Cerebellar cortex (tissue), 1 donor: ENCODE results near the gene CDADC1.

Experiments
- DNase-seq: peaks from one replicate; pipeline ENCODE4 v3.0.0-alpha.2; 2015; ENCODE audit warnings: low spot score

The CDADC1 gene

GRCh38 chr13:49295244-49295643 is 47.5 kb downstream of the CDADC1 start:
- DNase-seq, result peak; percentile 9

GRCh38 chr13:49296659-49297058 is 48.9 kb downstream of the CDADC1 start:
- no peak for DNase-seq

GRCh38 chr13:49297338-49297737 is 49.6 kb downstream of the CDADC1 start:
- DNase-seq, result no peak

- DNase-seq, result no peak
These were observed 50.7 kb downstream of the CDADC1 start for GRCh38 chr13:49298416-49298815.

- no peak for DNase-seq
These were observed 51.3 kb downstream of the CDADC1 start for GRCh38 chr13:49298903-49299605.

GRCh38 chr13:49300276-49300675 is 52.6 kb downstream of the CDADC1 start:
- no peak for DNase-seq

GRCh38 chr13:49300739-49301589 is 53.2 kb downstream of the CDADC1 start:
- DNase-seq, result peak; percentile 71

GRCh38 chr13:49302222-49302621 is 54.5 kb downstream of the CDADC1 start:
- DNase-seq, result no peak

GRCh38 chr13:49302817-49303216 is 55.1 kb downstream of the CDADC1 start:
- no peak for DNase-seq

- DNase-seq, result no peak
These were observed 56.0 kb downstream of the CDADC1 start for GRCh38 chr13:49303533-49304252.

- DNase-seq, result no peak
These were observed 56.6 kb downstream of the CDADC1 start for GRCh38 chr13:49304356-49304755.

- DNase-seq, result no peak
These were observed 57.3 kb downstream of the CDADC1 start for GRCh38 chr13:49304763-49305700.

GRCh38 chr13:49305792-49306425 is 58.2 kb downstream of the CDADC1 start:
- DNase-seq, result no peak

- no peak for DNase-seq
These were observed 59.6 kb downstream of the CDADC1 start for GRCh38 chr13:49307365-49307764.

GRCh38 chr13:49308097-49308875 is 60.6 kb downstream of the CDADC1 start:
- DNase-seq, result peak; percentile 17

GRCh38 chr13:49308921-49309408 is 61.2 kb downstream of the CDADC1 start:
- no peak for DNase-seq

GRCh38 chr13:49310251-49310650 is 62.5 kb downstream of the CDADC1 start:
- no peak for DNase-seq

- DNase-seq, result no peak
These were observed 64.1 kb downstream of the CDADC1 start for GRCh38 chr13:49311816-49312215.

GRCh38 chr13:49314344-49314882 is 66.7 kb downstream of the CDADC1 start:
- no peak for DNase-seq
